Breast epithelium (tissue), 3 donors: ENCODE results near the gene NPIPB2.
"Not testable (repeated sequence)": the region's sequence is repeated elsewhere in the genome, so short reads cannot be mapped to it uniquely, and the experiment has no call there.

Experiments
- POLR2A ChIP-seq: fragments of 450-650 bp; IDR thresholded peaks from one replicate; pipeline ENCODE4 v1.6.1; 2016; ENCODE audit warnings: antibody characterized with exemption, mild to moderate bottlenecking, moderate library complexity
- POLR2AphosphoS5 ChIP-seq, 3 donors: sonication (generic); formaldehyde crosslinking; IDR thresholded peaks; one replicate each; pipeline ENCODE4 v1.6.1; 2017; ENCODE audit warnings: antibody characterized with exemption in 3 of 3
- TF ChIP-seq, protein P1 (sequence below), 3 donors: fragments of 450-650 bp; IDR thresholded peaks; one replicate each; pipeline ENCODE4 v1.5.1; 2016 to 2017; ENCODE audit warnings: antibody characterized with exemption in 3 of 3, mild to moderate bottlenecking in 3 of 3, moderate library complexity in 3 of 3

DNA sequence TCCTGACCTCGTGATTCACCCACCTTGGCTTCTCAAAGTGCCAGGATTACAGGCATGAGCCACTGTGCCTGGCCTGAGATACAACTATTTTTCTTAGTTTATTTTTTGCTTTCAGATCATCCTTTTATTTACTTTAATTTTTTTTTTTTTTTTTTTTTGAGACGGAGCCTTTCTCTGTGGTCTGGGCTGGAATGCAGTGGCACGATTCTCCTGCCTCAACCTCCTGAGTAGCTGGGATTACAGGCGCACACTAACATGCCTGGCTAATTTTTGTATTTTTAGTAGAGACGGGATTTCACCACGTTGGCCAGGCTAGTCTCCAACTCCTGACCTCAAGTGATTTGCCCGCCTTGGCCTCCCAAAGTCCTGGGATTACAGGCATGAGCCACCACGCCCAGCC, 11.7 kb upstream of the NPIPB2 start:
- not testable (repeated sequence) for TF ChIP-seq POLR2A; POLR2AphosphoS5 (IDR thresholded peaks at IDR 0.05)
- TF ChIP-seq, protein P1, sequence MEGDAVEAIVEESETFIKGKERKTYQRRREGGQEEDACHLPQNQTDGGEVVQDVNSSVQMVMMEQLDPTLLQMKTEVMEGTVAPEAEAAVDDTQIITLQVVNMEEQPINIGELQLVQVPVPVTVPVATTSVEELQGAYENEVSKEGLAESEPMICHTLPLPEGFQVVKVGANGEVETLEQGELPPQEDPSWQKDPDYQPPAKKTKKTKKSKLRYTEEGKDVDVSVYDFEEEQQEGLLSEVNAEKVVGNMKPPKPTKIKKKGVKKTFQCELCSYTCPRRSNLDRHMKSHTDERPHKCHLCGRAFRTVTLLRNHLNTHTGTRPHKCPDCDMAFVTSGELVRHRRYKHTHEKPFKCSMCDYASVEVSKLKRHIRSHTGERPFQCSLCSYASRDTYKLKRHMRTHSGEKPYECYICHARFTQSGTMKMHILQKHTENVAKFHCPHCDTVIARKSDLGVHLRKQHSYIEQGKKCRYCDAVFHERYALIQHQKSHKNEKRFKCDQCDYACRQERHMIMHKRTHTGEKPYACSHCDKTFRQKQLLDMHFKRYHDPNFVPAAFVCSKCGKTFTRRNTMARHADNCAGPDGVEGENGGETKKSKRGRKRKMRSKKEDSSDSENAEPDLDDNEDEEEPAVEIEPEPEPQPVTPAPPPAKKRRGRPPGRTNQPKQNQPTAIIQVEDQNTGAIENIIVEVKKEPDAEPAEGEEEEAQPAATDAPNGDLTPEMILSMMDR (IDR thresholded peaks at IDR 0.05) = not testable (repeated sequence)
